Sigmoid colon (tissue), 4 donors: ENCODE measurements around the gene DYNLL2.

Source experiments
- CTCF ChIP-seq, 4 experiments: fragments of 450-650 bp in 3 of 4; fragments of 200-600 bp in 1 of 4; IDR thresholded peaks; one replicate each; pipeline ENCODE4 v1.5.1; 2016 to 2019; ENCODE audit warnings: antibody characterized with exemption in 4 of 4, mild to moderate bottlenecking in 3 of 4, moderate library complexity in 2 of 4
- EP300 ChIP-seq, 4 donors: sonication (generic); formaldehyde crosslinking; IDR thresholded peaks; one replicate each; pipeline ENCODE4 v1.6.1; 2017; ENCODE audit warnings: antibody characterized with exemption in 4 of 4
- POLR2A ChIP-seq, 2 donors: fragments of 450-650 bp; IDR thresholded peaks; one replicate each; pipeline ENCODE4 v1.6.1; 2016; ENCODE audit warnings: antibody characterized with exemption in 2 of 2, mild to moderate bottlenecking in 2 of 2, moderate library complexity in 2 of 2
- POLR2AphosphoS5 ChIP-seq, 4 donors: sonication (generic); formaldehyde crosslinking; IDR thresholded peaks; one replicate each; pipeline ENCODE4 v1.6.1; 2017; ENCODE audit warnings: antibody characterized with exemption in 4 of 4

GRCh38 chr17:58065238-58065637 is 18.0 kb upstream of the DYNLL2 start:
- TF ChIP-seq POLR2AphosphoS5 (IDR thresholded peaks at IDR 0.05) (no peak), CTCF (IDR thresholded peaks at IDR 0.05) (no peak), POLR2A (IDR thresholded peaks at IDR 0.05) (no peak), EP300 (IDR thresholded peaks at IDR 0.05) (no peak)
